ENCODE data around the gene MAD2L1BP. TPM values are rescaled to one million over a fixed set of nuclear protein-coding genes. Genes with fewer than 3 reads are reported as not detected.

MAD2L1BP gene
- total RNA-seq, 1 donor from 2014 or later = 22.8 TPM

GRCh38 chr6:43674921-43675320 is 39.3 kb downstream of the MAD2L1BP start:
- H3K36me3 Mint-ChIP-seq (ENCODE audit: low read depth) = peaks cover 28% of the 10 kb centered on the region
- no peaks in the 10 kb centered on the region for H3K27me3 Mint-ChIP-seq (ENCODE audit: low read depth)
- H3K4me3 Mint-ChIP-seq (ENCODE audit: unreplicated experiment) = no peak overlapping the region

DNA sequence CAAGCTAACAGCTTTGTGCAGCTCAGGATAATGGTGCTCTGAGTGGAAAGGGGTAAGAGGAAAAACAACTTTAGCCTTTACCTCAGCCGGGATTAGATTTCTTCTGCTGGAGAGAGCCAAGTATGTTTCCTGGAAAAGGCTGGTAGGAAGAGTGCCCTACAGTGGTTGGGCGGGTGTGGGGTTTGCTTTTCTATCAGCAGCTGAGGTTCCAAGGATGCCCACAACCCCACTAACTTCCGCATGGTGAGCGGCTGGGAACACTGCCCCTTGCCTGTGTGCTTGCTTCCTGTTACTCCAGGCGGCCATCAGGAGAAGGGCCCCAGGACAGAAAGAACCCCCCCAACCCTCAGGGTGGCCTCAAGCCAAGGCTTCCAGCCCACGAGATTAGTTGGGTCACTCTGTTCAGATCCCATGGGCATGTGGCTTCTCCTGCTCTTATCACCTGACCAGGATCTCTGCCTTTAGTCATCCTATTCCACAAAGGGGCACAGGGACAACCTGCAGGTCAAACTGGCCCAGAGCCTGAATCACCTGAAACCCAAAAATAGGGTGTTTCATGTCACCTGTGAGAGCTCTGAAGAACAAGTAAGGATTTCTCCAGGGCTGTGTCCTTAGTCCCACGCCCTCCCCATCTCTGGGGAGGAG is 41.4 kb downstream of the MAD2L1BP start:
- Mint-ChIP-seq H3K9me3 (ENCODE audit: low read depth) (no peaks in the 10 kb centered on the region), H3K4me3 (ENCODE audit: unreplicated experiment) (no peak overlapping the region), H3K36me3 (ENCODE audit: low read depth) (peaks cover 29% of the 10 kb centered on the region), H3K4me1 (ENCODE audit: low read depth) (no peaks in the 10 kb centered on the region), H3K27me3 (ENCODE audit: low read depth) (no peaks in the 10 kb centered on the region), H3K27ac (ENCODE audit: unreplicated experiment) (no peak overlapping the region)
- TF ChIP-seq CTCF (IDR thresholded peaks at IDR 0.05) = no peak
- no peak for DNase-seq (ENCODE audit: low spot score)

More at GRCh38 chr6:43674921-43675320, 39.3 kb downstream of the MAD2L1BP start:
- Mint-ChIP-seq H3K9me3 (ENCODE audit: low read depth) (no peaks in the 10 kb centered on the region), H3K27ac (ENCODE audit: unreplicated experiment) (no peak overlapping the region), H3K4me1 (ENCODE audit: low read depth) (no peaks in the 10 kb centered on the region)
- TF ChIP-seq CTCF (IDR thresholded peaks at IDR 0.05) = no peak
- DNase-seq (ENCODE audit: low spot score) = no peak

DNA sequence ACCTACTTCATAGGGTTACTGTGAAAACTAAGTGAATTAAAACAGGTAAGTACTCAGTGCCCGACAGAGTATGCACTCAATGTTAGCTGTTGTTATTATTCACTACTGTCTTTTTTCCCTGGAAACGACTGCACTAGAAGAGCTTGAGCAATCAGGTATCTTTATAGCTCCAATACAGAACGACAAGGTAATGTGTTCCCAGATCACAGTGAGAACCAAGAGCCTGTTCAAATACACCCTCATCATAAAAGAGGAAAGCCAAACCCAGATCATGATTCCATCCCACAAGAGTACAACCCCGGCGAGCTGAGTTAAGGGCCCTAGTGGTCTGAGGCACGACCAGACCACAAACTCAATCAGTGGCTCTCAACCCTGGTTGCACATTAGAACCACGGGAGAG is 42.1 kb downstream of the MAD2L1BP start:
- Mint-ChIP-seq H3K27ac (ENCODE audit: unreplicated experiment) (no peak overlapping the region), H3K4me3 (ENCODE audit: unreplicated experiment) (no peak overlapping the region), H3K9me3 (ENCODE audit: low read depth) (no peaks in the 10 kb centered on the region), H3K4me1 (ENCODE audit: low read depth) (no peaks in the 10 kb centered on the region), H3K36me3 (ENCODE audit: low read depth) (peaks cover 29% of the 10 kb centered on the region), H3K27me3 (ENCODE audit: low read depth) (no peaks in the 10 kb centered on the region)
- no peak for DNase-seq (ENCODE audit: low spot score)
- no peak for TF ChIP-seq CTCF (IDR thresholded peaks at IDR 0.05)

DNA sequence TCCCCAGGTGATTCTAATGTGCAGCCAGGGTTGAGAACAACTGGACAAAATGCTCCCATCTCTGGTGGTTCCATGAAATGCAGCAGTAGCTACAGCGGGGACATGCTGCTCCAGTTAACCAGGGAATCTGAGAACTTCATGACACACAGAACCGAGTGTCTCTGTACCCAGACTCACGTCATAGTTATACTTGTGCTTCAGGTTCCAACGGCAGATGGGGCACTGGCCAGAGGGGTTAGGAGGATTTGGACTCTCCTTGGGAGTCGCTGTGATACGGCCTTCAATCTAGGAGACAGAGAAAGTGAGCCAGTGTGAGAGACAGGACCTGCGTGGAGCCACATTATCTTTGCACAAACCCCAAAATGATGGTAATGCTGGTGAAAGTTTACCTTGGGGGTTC is 42.7 kb downstream of the MAD2L1BP start:
- H3K9me3 Mint-ChIP-seq (ENCODE audit: low read depth) = no peaks in the 10 kb centered on the region
- H3K27ac Mint-ChIP-seq (ENCODE audit: unreplicated experiment) = no peak overlapping the region
- no peaks in the 10 kb centered on the region for H3K4me1 Mint-ChIP-seq (ENCODE audit: low read depth)
- no peak for DNase-seq (ENCODE audit: low spot score)
- H3K4me3 Mint-ChIP-seq (ENCODE audit: unreplicated experiment) = no peak overlapping the region
- TF ChIP-seq CTCF (IDR thresholded peaks at IDR 0.05) = no peak
- no peaks in the 10 kb centered on the region for H3K27me3 Mint-ChIP-seq (ENCODE audit: low read depth)
- peaks cover 28% of the 10 kb centered on the region for H3K36me3 Mint-ChIP-seq (ENCODE audit: low read depth)

GRCh38 chr6:43679057-43679456 is 43.4 kb downstream of the MAD2L1BP start:
- H3K9me3 Mint-ChIP-seq (ENCODE audit: low read depth) = no peaks in the 10 kb centered on the region
- H3K4me3 Mint-ChIP-seq (ENCODE audit: unreplicated experiment) = no peak overlapping the region
- no peaks in the 10 kb centered on the region for H3K27me3 Mint-ChIP-seq (ENCODE audit: low read depth)
- DNase-seq (ENCODE audit: low spot score) = no peak
- peaks cover 28% of the 10 kb centered on the region for H3K36me3 Mint-ChIP-seq (ENCODE audit: low read depth)
- TF ChIP-seq CTCF (IDR thresholded peaks at IDR 0.05) = no peak
- no peaks in the 10 kb centered on the region for H3K4me1 Mint-ChIP-seq (ENCODE audit: low read depth)
- no peak overlapping the region for H3K27ac Mint-ChIP-seq (ENCODE audit: unreplicated experiment)
